ENCODE results near the gene NANOS3.

NANOS3 gene

GRCh38 chr19:13923194-13923987 lies 46.5 kb downstream of the NANOS3 start:
- no peak for DNase-seq

- no peak for DNase-seq
Observed at GRCh38 chr19:13926010-13926409, 49.1 kb downstream of the NANOS3 start.

- DNase-seq, result no peak
Observed at GRCh38 chr19:13926715-13927114, 49.8 kb downstream of the NANOS3 start.

GRCh38 chr19:13929340-13929739 lies 52.4 kb downstream of the NANOS3 start:
- DNase-seq, result no peak

DNA sequence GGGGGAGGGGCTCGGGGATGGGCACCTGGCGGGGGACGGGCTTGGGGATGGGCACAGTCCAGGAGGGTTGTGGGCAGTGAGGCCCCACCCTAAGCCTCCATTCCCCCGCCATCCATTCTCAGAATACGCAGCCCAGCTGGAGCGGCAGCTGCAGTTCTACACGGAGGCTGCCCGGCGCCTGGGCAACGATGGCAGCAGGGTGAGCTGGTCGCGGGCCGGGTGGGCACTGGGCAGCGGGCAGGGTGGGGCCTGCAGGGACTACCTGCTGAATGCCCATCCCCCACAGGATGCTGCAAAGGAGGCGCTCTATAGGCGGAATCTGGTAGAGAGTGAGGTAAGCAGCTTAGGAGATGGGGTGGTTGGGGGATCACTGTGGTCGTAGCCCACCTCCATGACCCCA lies 53.0 kb downstream of the NANOS3 start:
- no peak for DNase-seq

All from hippocampal formation (tissue), 2 donors.